ENCODE data around the gene CASP4. TPM values are rescaled to one million over a fixed set of nuclear protein-coding genes. Genes with fewer than 3 reads are reported as not detected.
"Not testable (repeated sequence)": the region's sequence is repeated elsewhere in the genome, so short reads cannot be mapped to it uniquely, and the experiment has no call there.

The CASP4 gene
- total and polyA plus RNA-seq, 5 donors from 2014 or later = 108 to 137 (median 116) TPM

GRCh38 chr11:104997288-104997687 lies 28.9 kb upstream of the CASP4 start:
- Histone ChIP-seq H3K9me3 (ENCODE audit: control insufficient read depth in 2 of 2, low read length in 2 of 2) (no peaks in the 10 kb centered on the region), H3K4me1 (ENCODE audit: control insufficient read depth, insufficient read depth, low read length, poor library complexity, severe bottlenecking) (no peaks in the 10 kb centered on the region), H3K36me3 (ENCODE audit: control insufficient read depth, insufficient read depth, low read length) (no peaks in the 10 kb centered on the region), H3K4me3 (ENCODE audit: low read depth, low read length) (no peak overlapping the region), H3K27me3 (ENCODE audit: control insufficient read depth, insufficient read depth, low read length) (no peaks in the 10 kb centered on the region), H3K27ac (ENCODE audit: insufficient read depth, low read length, poor library complexity, severe bottlenecking) (no peak overlapping the region)
- Mint-ChIP-seq H3K9me3 (peaks cover 0 to 2% (median 0%) of the 10 kb centered on the region in 7 donors), H3K4me1 (peaks cover 6 to 19% (median 15%) of the 10 kb centered on the region in 4 donors), H3K27ac (no peak overlapping the region), H3K4me3 (no peak overlapping the region), H3K36me3 (no peaks in the 10 kb centered on the region), H3K27me3 (peaks cover 6% of the 10 kb centered on the region)
- ATAC-seq (ENCODE audit: low read depth in 2 of 2) = no peak
- DNase-seq = no peak

GRCh38 chr11:104995001-104995408 lies 26.6 kb upstream of the CASP4 start:
- H3K36me3 ChIP-seq (ENCODE audit: control insufficient read depth, insufficient read depth, low read length) = no peaks in the 10 kb centered on the region
- H3K36me3 Mint-ChIP-seq = no peaks in the 10 kb centered on the region
- H3K4me1 ChIP-seq (ENCODE audit: control insufficient read depth, insufficient read depth, low read length, poor library complexity, severe bottlenecking) = no peaks in the 10 kb centered on the region
- H3K27me3 Mint-ChIP-seq = peaks cover 8% of the 10 kb centered on the region
- no peak overlapping the region for H3K4me3 Mint-ChIP-seq
- DNase-seq (no peak), ATAC-seq (ENCODE audit: low read depth in 2 of 2) (no peak)
- H3K27ac Mint-ChIP-seq = no peak overlapping the region
- no peaks in the 10 kb centered on the region for H3K9me3 ChIP-seq (ENCODE audit: control insufficient read depth in 2 of 2, low read length in 2 of 2)
- no peak overlapping the region for H3K27ac ChIP-seq (ENCODE audit: insufficient read depth, low read length, poor library complexity, severe bottlenecking)
- H3K4me1 Mint-ChIP-seq = peaks cover 0 to 14% (median 11%) of the 10 kb centered on the region in 4 donors
- peaks cover 0 to 1% (median 0%) of the 10 kb centered on the region in 7 donors for H3K9me3 Mint-ChIP-seq
- H3K4me3 ChIP-seq (ENCODE audit: low read depth, low read length) = no peak overlapping the region
- H3K27me3 ChIP-seq (ENCODE audit: control insufficient read depth, insufficient read depth, low read length) = no peaks in the 10 kb centered on the region

- peaks cover 0 to 6% (median 1%) of the 10 kb centered on the region in 7 donors for H3K9me3 Mint-ChIP-seq
- no peak for ATAC-seq (ENCODE audit: low read depth in 2 of 2)
- H3K4me3 Mint-ChIP-seq = no peak overlapping the region
- H3K27me3 Mint-ChIP-seq = peaks cover 19% of the 10 kb centered on the region
- Histone ChIP-seq H3K4me3 (ENCODE audit: low read depth, low read length) (no peak overlapping the region), H3K36me3 (ENCODE audit: control insufficient read depth, insufficient read depth, low read length) (no peaks in the 10 kb centered on the region), H3K27me3 (ENCODE audit: control insufficient read depth, insufficient read depth, low read length) (no peaks in the 10 kb centered on the region), H3K4me1 (ENCODE audit: control insufficient read depth, insufficient read depth, low read length, poor library complexity, severe bottlenecking) (no peaks in the 10 kb centered on the region), H3K9me3 (ENCODE audit: control insufficient read depth in 2 of 2, low read length in 2 of 2) (peaks cover 0 to 3% of the 10 kb centered on the region in 2 experiments), H3K27ac (ENCODE audit: insufficient read depth, low read length, poor library complexity, severe bottlenecking) (no peak overlapping the region)
- peaks cover 0 to 14% (median 7%) of the 10 kb centered on the region in 4 donors for H3K4me1 Mint-ChIP-seq
- H3K36me3 Mint-ChIP-seq = no peaks in the 10 kb centered on the region
- no peak for DNase-seq
- H3K27ac Mint-ChIP-seq = no peak overlapping the region
Observed at GRCh38 chr11:104992781-104993180, 24.4 kb upstream of the CASP4 start.

GRCh38 chr11:104991994-104992393 lies 23.6 kb upstream of the CASP4 start:
- Histone ChIP-seq H3K4me3 (ENCODE audit: low read depth, low read length) (no peak overlapping the region), H3K9me3 (ENCODE audit: control insufficient read depth in 2 of 2, low read length in 2 of 2) (peaks cover 0 to 3% of the 10 kb centered on the region in 2 experiments), H3K27me3 (ENCODE audit: control insufficient read depth, insufficient read depth, low read length) (no peaks in the 10 kb centered on the region), H3K4me1 (ENCODE audit: control insufficient read depth, insufficient read depth, low read length, poor library complexity, severe bottlenecking) (no peaks in the 10 kb centered on the region), H3K36me3 (ENCODE audit: control insufficient read depth, insufficient read depth, low read length) (no peaks in the 10 kb centered on the region), H3K27ac (ENCODE audit: insufficient read depth, low read length, poor library complexity, severe bottlenecking) (no peak overlapping the region)
- ATAC-seq (ENCODE audit: low read depth in 2 of 2) (no peak), DNase-seq (no peak)
- peaks cover 0 to 14% (median 7%) of the 10 kb centered on the region in 4 donors for H3K4me1 Mint-ChIP-seq
- H3K27me3 Mint-ChIP-seq = peaks cover 19% of the 10 kb centered on the region
- H3K4me3 Mint-ChIP-seq = no peak overlapping the region
- H3K9me3 Mint-ChIP-seq = peaks cover 0 to 6% (median 1%) of the 10 kb centered on the region in 7 donors
- H3K27ac Mint-ChIP-seq = no peak overlapping the region
- H3K36me3 Mint-ChIP-seq = no peaks in the 10 kb centered on the region

GRCh38 chr11:104984808-104985207 lies 16.4 kb upstream of the CASP4 start:
- H3K36me3 Mint-ChIP-seq = no peaks in the 10 kb centered on the region
- Histone ChIP-seq H3K4me3 (ENCODE audit: low read depth, low read length) (no peak overlapping the region), H3K9me3 (ENCODE audit: control insufficient read depth in 2 of 2, low read length in 2 of 2) (peaks cover 0 to 3% of the 10 kb centered on the region in 2 experiments), H3K27me3 (ENCODE audit: control insufficient read depth, insufficient read depth, low read length) (no peaks in the 10 kb centered on the region), H3K36me3 (ENCODE audit: control insufficient read depth, insufficient read depth, low read length) (no peaks in the 10 kb centered on the region), H3K4me1 (ENCODE audit: control insufficient read depth, insufficient read depth, low read length, poor library complexity, severe bottlenecking) (no peaks in the 10 kb centered on the region), H3K27ac (ENCODE audit: insufficient read depth, low read length, poor library complexity, severe bottlenecking) (no peak overlapping the region)
- no peak overlapping the region for H3K27ac Mint-ChIP-seq
- ATAC-seq (ENCODE audit: low read depth in 2 of 2) (no peak), DNase-seq (no peak)
- no peaks in the 10 kb centered on the region for H3K4me1 Mint-ChIP-seq
- H3K27me3 Mint-ChIP-seq = peaks cover 9% of the 10 kb centered on the region
- no peak overlapping the region for H3K4me3 Mint-ChIP-seq
- peaks cover 0 to 6% (median 1%) of the 10 kb centered on the region in 7 donors for H3K9me3 Mint-ChIP-seq

GRCh38 chr11:104979839-104980238 lies 11.5 kb upstream of the CASP4 start:
- no peaks in the 10 kb centered on the region for H3K4me1 Mint-ChIP-seq
- ATAC-seq (ENCODE audit: low read depth in 2 of 2) (no peak), DNase-seq (no peak)
- no peak overlapping the region for H3K27ac Mint-ChIP-seq
- H3K36me3 Mint-ChIP-seq = no peaks in the 10 kb centered on the region
- no peak overlapping the region for H3K4me3 Mint-ChIP-seq
- Histone ChIP-seq H3K9me3 (ENCODE audit: control insufficient read depth in 2 of 2, low read length in 2 of 2) (no peaks in the 10 kb centered on the region), H3K4me3 (ENCODE audit: low read depth, low read length) (no peak overlapping the region), H3K36me3 (ENCODE audit: control insufficient read depth, insufficient read depth, low read length) (no peaks in the 10 kb centered on the region), H3K4me1 (ENCODE audit: control insufficient read depth, insufficient read depth, low read length, poor library complexity, severe bottlenecking) (no peaks in the 10 kb centered on the region), H3K27ac (ENCODE audit: insufficient read depth, low read length, poor library complexity, severe bottlenecking) (no peak overlapping the region), H3K27me3 (ENCODE audit: control insufficient read depth, insufficient read depth, low read length) (no peaks in the 10 kb centered on the region)
- H3K9me3 Mint-ChIP-seq = peaks cover 0 to 2% (median 0%) of the 10 kb centered on the region in 7 donors
- H3K27me3 Mint-ChIP-seq = no peaks in the 10 kb centered on the region

GRCh38 chr11:104973616-104974015 lies 5.2 kb upstream of the CASP4 start:
- H3K27ac Mint-ChIP-seq = no peak overlapping the region
- H3K4me3 Mint-ChIP-seq = no peak overlapping the region
- Histone ChIP-seq H3K4me1 (ENCODE audit: control insufficient read depth, insufficient read depth, low read length, poor library complexity, severe bottlenecking) (peaks cover 4% of the 10 kb centered on the region), H3K4me3 (ENCODE audit: low read depth, low read length) (no peak overlapping the region), H3K9me3 (ENCODE audit: control insufficient read depth in 2 of 2, low read length in 2 of 2) (peaks cover 0 to 2% of the 10 kb centered on the region in 2 experiments), H3K36me3 (ENCODE audit: control insufficient read depth, insufficient read depth, low read length) (no peaks in the 10 kb centered on the region), H3K27ac (ENCODE audit: insufficient read depth, low read length, poor library complexity, severe bottlenecking) (no peak overlapping the region), H3K27me3 (ENCODE audit: control insufficient read depth, insufficient read depth, low read length) (no peaks in the 10 kb centered on the region)
- ATAC-seq (ENCODE audit: low read depth in 2 of 2) = no peak
- H3K27me3 Mint-ChIP-seq = no peaks in the 10 kb centered on the region
- H3K9me3 Mint-ChIP-seq = peaks cover 0 to 14% (median 5%) of the 10 kb centered on the region in 7 donors
- H3K36me3 Mint-ChIP-seq = no peaks in the 10 kb centered on the region
- DNase-seq = no peak
- peaks cover 1 to 7% (median 4%) of the 10 kb centered on the region in 4 donors for H3K4me1 Mint-ChIP-seq

GRCh38 chr11:104972924-104973323 lies 4.5 kb upstream of the CASP4 start:
- H3K36me3 ChIP-seq (ENCODE audit: control insufficient read depth, insufficient read depth, low read length); DNase-seq; H3K27ac Mint-ChIP-seq; H3K9me3 ChIP-seq (ENCODE audit: control insufficient read depth in 2 of 2, low read length in 2 of 2); H3K4me3 Mint-ChIP-seq; H3K4me3 ChIP-seq (ENCODE audit: low read depth, low read length); ATAC-seq (ENCODE audit: low read depth in 2 of 2); H3K27me3 Mint-ChIP-seq; H3K4me1 ChIP-seq (ENCODE audit: control insufficient read depth, insufficient read depth, low read length, poor library complexity, severe bottlenecking); H3K36me3 Mint-ChIP-seq; H3K27me3 ChIP-seq (ENCODE audit: control insufficient read depth, insufficient read depth, low read length); H3K27ac ChIP-seq (ENCODE audit: insufficient read depth, low read length, poor library complexity, severe bottlenecking): not testable (repeated sequence)
- H3K4me1 Mint-ChIP-seq = peaks cover 7 to 10% (median 8%) of the 10 kb centered on the region in 4 donors
- H3K9me3 Mint-ChIP-seq = peaks cover 0 to 14% (median 5%) of the 10 kb centered on the region in 7 donors
